Natural killer cell treated with Interleukin-12 subunit alpha and Interleukin-12 subunit beta and Interleukin-15 and Interleukin-18, amount 100 ng/mL, for 72 hours (primary cell): ENCODE measurements around the gene SEPTIN2. TPM values are rescaled to one million over a fixed set of nuclear protein-coding genes. Genes with fewer than 3 reads are reported as not detected.

Experiments used
- total RNA-seq, 2 donors: library from RNA; stranded (reverse); gene quantifications; one replicate each; pipeline ENCODE4 v1.2.3, GENCODE V29; 2022

The SEPTIN2 gene
- total RNA-seq, 2 donors from 2014 or later, result 246 to 264 TPM

Other genes starting within 250 kb of the SEPTIN2 start
- gene MTERF4, start 213.6 kb upstream of the SEPTIN2 start, total RNA-seq, result 10 to 100 TPM; 38.1 to 40.5 TPM
- 10 to 100 TPM; 69.5 to 78.9 TPM for gene PASK, start 166.5 kb upstream of the SEPTIN2 start, total RNA-seq
- gene PPP1R7, start 165.5 kb upstream of the SEPTIN2 start, total RNA-seq, result 100 to 1,000 TPM in 1 of 2 donors, 10 to 100 TPM in 1; 54.8 to 109 TPM
- 1 to 10 TPM; 2.8 to 7.1 TPM for gene ANO7, start 127.2 kb upstream of the SEPTIN2 start, total RNA-seq
- gene HDLBP, start 253 bp upstream of the SEPTIN2 start, total RNA-seq, result 100 to 1,000 TPM; 295 to 479 TPM
- 10 to 100 TPM; 49.2 to 77.3 TPM for gene FARP2, start 40.4 kb downstream of the SEPTIN2 start, total RNA-seq
- 100 to 1,000 TPM; 110 to 169 TPM for gene STK25, start 192.7 kb downstream of the SEPTIN2 start, total RNA-seq
- 1 to 10 TPM; 1.0 to 2.2 TPM for gene BOK, start 242.8 kb downstream of the SEPTIN2 start, total RNA-seq